C1 segment of cervical spinal cord (tissue), 14 donors: Measurements from ENCODE around the gene FCF1.
A peak's percentile ranks its signal among the peaks of the same experiment; 100 is the strongest.

Experiments used
- DNase-seq, 14 donors: peaks; one replicate each; lab custom pipeline; 2025; lab: John Stamatoyannopoulos, UW

The FCF1 gene

GRCh38 chr14:74712499-74713394 lies at the start of gene FCF1, which contains the start of gene AREL1:
Gene FCF1, plus strand, starts transcription at chr14:74713144. Its CDS starts 54 bp downstream, at chr14:74713198.
Gene AREL1, minus strand, starts transcription at chr14:74713080. Its CDS starts 27,465 bp downstream, at chr14:74685615.
- DNase-seq, result no peak

GRCh38 chr14:74663884-74664283 lies 49.1 kb upstream of the FCF1 start:
- DNase-seq, result peak in 1 of 14 donors; percentile 14

- DNase-seq, result no peak
Measured at GRCh38 chr14:74664717-74665116, 48.2 kb upstream of the FCF1 start.

- no peak for DNase-seq
Measured at GRCh38 chr14:74667758-74668157, 45.2 kb upstream of the FCF1 start.

- DNase-seq, result no peak
Measured at GRCh38 chr14:74669256-74669655, 43.7 kb upstream of the FCF1 start.

GRCh38 chr14:74669846-74670245 lies 43.1 kb upstream of the FCF1 start:
- no peak for DNase-seq

- no peak for DNase-seq
Measured at GRCh38 chr14:74670726-74671411, 42.1 kb upstream of the FCF1 start.

GRCh38 chr14:74671789-74672188 lies 41.2 kb upstream of the FCF1 start:
- DNase-seq, result no peak

GRCh38 chr14:74673768-74674167 lies 39.2 kb upstream of the FCF1 start:
- no peak for DNase-seq

GRCh38 chr14:74675219-74675618 lies 37.7 kb upstream of the FCF1 start:
- no peak for DNase-seq

GRCh38 chr14:74682169-74682952 lies 30.6 kb upstream of the FCF1 start:
- DNase-seq, result peak in 8 of 14 donors; percentile 1 to 40 (median 16)

- DNase-seq, result no peak
Measured at GRCh38 chr14:74683406-74683805, 29.5 kb upstream of the FCF1 start.

GRCh38 chr14:74684434-74684833 lies 28.5 kb upstream of the FCF1 start:
- no peak for DNase-seq

- DNase-seq, result no peak
Measured at GRCh38 chr14:74685056-74685455, 27.9 kb upstream of the FCF1 start.

GRCh38 chr14:74685921-74686678 lies 26.8 kb upstream of the FCF1 start:
- no peak for DNase-seq

- DNase-seq, result no peak
Measured at GRCh38 chr14:74691456-74691855, 21.5 kb upstream of the FCF1 start.

GRCh38 chr14:74693191-74693590 lies 19.8 kb upstream of the FCF1 start:
- DNase-seq, result no peak

GRCh38 chr14:74695406-74695805 lies 17.5 kb upstream of the FCF1 start:
- no peak for DNase-seq

- DNase-seq, result no peak
Measured at GRCh38 chr14:74697011-74697410, 15.9 kb upstream of the FCF1 start.

GRCh38 chr14:74697543-74697942 lies 15.4 kb upstream of the FCF1 start:
- DNase-seq, result no peak

GRCh38 chr14:74697976-74698375 lies 15.0 kb upstream of the FCF1 start:
- DNase-seq, result no peak
